ENCODE data around the gene C1orf122.

- no peak for TF ChIP-seq RAD21 (conservative IDR thresholded peaks at IDR 0.05 in 1 of 2, IDR thresholded peaks at IDR 0.05 in 1 of 2)
- TF ChIP-seq HDAC2 (IDR thresholded peaks at IDR 0.05): no peak
- TF ChIP-seq CHD2 (IDR thresholded peaks at IDR 0.05; ENCODE audit: low read length, partially characterized antibody): no peak
- TF ChIP-seq REST (IDR thresholded peaks at IDR 0.05): no peak
- TF ChIP-seq USF2 (IDR thresholded peaks at IDR 0.05): no peak
- TF ChIP-seq CTCF (IDR thresholded peaks at IDR 0.05): no peak
- no peak for TF ChIP-seq POLR2A (IDR thresholded peaks at IDR 0.05; ENCODE audit: low read length)
- TF ChIP-seq RFX5 (IDR thresholded peaks at IDR 0.05): no peak
- TF ChIP-seq SMC3 (IDR thresholded peaks at IDR 0.05): no peak
- TF ChIP-seq FOSL2 (IDR thresholded peaks at IDR 0.05): no peak
- no peak for TF ChIP-seq FOSL2 (CRISPR knock-in tag; IDR thresholded peaks at IDR 0.05)
- no peak for TF ChIP-seq EP300 (IDR thresholded peaks at IDR 0.05)
- TF ChIP-seq HMGXB4 (CRISPR knock-in tag; IDR thresholded peaks at IDR 0.05; ENCODE audit: borderline replicate concordance): no peak
- no peak for TF ChIP-seq JUNB (IDR thresholded peaks at IDR 0.05)
- TF ChIP-seq MAX (IDR thresholded peaks at IDR 0.05): no peak
These were observed 41.9 kb downstream of the C1orf122 start for GRCh38 chr1:37849480-37849879.

Data from A549 (cell line).